HEK293 (cell line): ENCODE results near the gene RPL27.
A peak's percentile ranks its signal among the peaks of the same experiment; 100 is the strongest.

Experiments used
- CTCF ChIA-PET: fragments of 350-600 bp; formaldehyde crosslinking; extraction: SDS; loops from one replicate; lab custom pipeline; 2021; ENCODE audit warnings: antibody characterized with exemption; lab: Yijun Ruan, JAX
- POLR2A ChIA-PET: fragments of 300-600 bp; formaldehyde crosslinking; extraction: SDS; loops from one replicate; lab custom pipeline; 2020; ENCODE audit warnings: antibody characterized with exemption, inconsistent platforms; lab: Yijun Ruan, JAX
- H3K27ac ChIP-seq: fragments of 200-500 bp; sonication (Bioruptor generic); 2 replicates; pipeline ENCODE4 v1.5.1; 2014; ENCODE audit warnings: low read depth, low read length, control low read depth, inconsistent platforms; ENCODE audit errors: extremely low read depth
- H3K36me3 ChIP-seq, 2 experiments: fragments of 200-500 bp in 1 of 2; sonication (Bioruptor generic) in 1 of 2; 1 replicate in 1 of 2; 2 replicates in 1 of 2; pipeline ENCODE4 v1.5.1; 2014 to 2017; ENCODE audit warnings: inconsistent platforms in 2 of 2, low read length in 2 of 2; ENCODE audit not compliant: control insufficient read depth in 2 of 2, insufficient read depth in 1 of 2
- H3K4me1 ChIP-seq: fragments of 200-500 bp; sonication (Bioruptor generic); 2 replicates; pipeline ENCODE4 v1.5.1; 2014; ENCODE audit warnings: mild to moderate bottlenecking, low read length, inconsistent platforms; ENCODE audit not compliant: control insufficient read depth, insufficient read depth
- H3K4me3 ChIP-seq: 2 replicates; pipeline ENCODE4 v1.5.1; 2011; ENCODE audit warnings: low read depth, mild to moderate bottlenecking, control low read depth, low read length, moderate library complexity
- H3K9me3 ChIP-seq: fragments of 200-500 bp; sonication (Bioruptor generic); 2 replicates; pipeline ENCODE4 v1.5.1; 2014; ENCODE audit warnings: low read depth, low read length, inconsistent platforms; ENCODE audit not compliant: control insufficient read depth, insufficient read depth
- BCL11A ChIP-seq: fragments of 450-650 bp; formaldehyde crosslinking; IDR thresholded peaks from 2 replicates; pipeline ENCODE4 v1.5.1; 2016; ENCODE audit warnings: low read depth, missing biosample characterization, missing genetic modification characterization
- CTCF ChIP-seq: fragments of 450-650 bp; formaldehyde crosslinking; IDR thresholded peaks from 2 replicates; pipeline ENCODE4 v1.5.1; 2016; ENCODE audit warnings: missing biosample characterization, missing genetic modification characterization
- GLIS1 ChIP-seq: fragments of 450-650 bp; formaldehyde crosslinking; IDR thresholded peaks from 2 replicates; pipeline ENCODE4 v1.5.1; 2016; ENCODE audit warnings: missing biosample characterization, missing genetic modification characterization
- HOXA7 ChIP-seq: sonication (generic); formaldehyde crosslinking; IDR thresholded peaks from 2 replicates; pipeline ENCODE4 v1.8.1; 2022; ENCODE audit warnings: missing genetic modification reagents, borderline replicate concordance
- IKZF3 ChIP-seq: fragments of 450-650 bp; IDR thresholded peaks from 2 replicates; pipeline ENCODE4 v1.5.0; 2018; ENCODE audit warnings: missing biosample characterization, mild to moderate bottlenecking, missing genetic modification characterization, moderate library complexity
- KLF1 ChIP-seq: fragments of 450-650 bp; formaldehyde crosslinking; IDR thresholded peaks from 2 replicates; pipeline ENCODE4 v1.5.1; 2016; ENCODE audit warnings: missing biosample characterization, missing genetic modification characterization
- OVOL3 ChIP-seq: fragments of 450-650 bp; formaldehyde crosslinking; IDR thresholded peaks from 2 replicates; pipeline ENCODE4 v1.5.1; 2016; ENCODE audit warnings: missing biosample characterization, missing genetic modification characterization
- SALL2 ChIP-seq: fragments of 450-650 bp; formaldehyde crosslinking; IDR thresholded peaks from 2 replicates; pipeline ENCODE4 v1.5.0; 2017; ENCODE audit warnings: missing biosample characterization, mild to moderate bottlenecking, missing genetic modification characterization, borderline replicate concordance
- TRIM28 ChIP-seq: IDR thresholded peaks from 2 replicates; pipeline ENCODE4 v1.6.1; 2011; ENCODE audit warnings: low read length, control low read depth, borderline replicate concordance
- ZBTB1 ChIP-seq: fragments of 450-650 bp; formaldehyde crosslinking; IDR thresholded peaks from 2 replicates; pipeline ENCODE4 v1.5.1; 2016; ENCODE audit warnings: missing biosample characterization, missing genetic modification characterization
- ZBTB21 ChIP-seq: fragments of 450-650 bp; formaldehyde crosslinking; IDR thresholded peaks from 2 replicates; pipeline ENCODE4 v1.5.1; 2017; ENCODE audit warnings: missing biosample characterization, missing genetic modification characterization
- ZEB2 ChIP-seq: fragments of 450-650 bp; formaldehyde crosslinking; IDR thresholded peaks from 2 replicates; pipeline ENCODE4 v1.5.1; 2016; ENCODE audit warnings: missing biosample characterization, missing genetic modification characterization
- ZNF140 ChIP-seq: fragments of 450-650 bp; formaldehyde crosslinking; IDR thresholded peaks from 2 replicates; pipeline ENCODE4 v1.5.1; 2016; ENCODE audit warnings: missing biosample characterization, missing genetic modification characterization
- ZNF184 ChIP-seq: fragments of 450-650 bp; IDR thresholded peaks from 2 replicates; pipeline ENCODE4 v1.5.1; 2018; ENCODE audit warnings: missing biosample characterization, mild to moderate bottlenecking, missing genetic modification characterization
- ZNF19 ChIP-seq: fragments of 450-650 bp; formaldehyde crosslinking; IDR thresholded peaks from 2 replicates; pipeline ENCODE4; 2016; ENCODE audit warnings: missing biosample characterization, missing genetic modification characterization, low read depth
- ZNF211 ChIP-seq: fragments of 450-650 bp; formaldehyde crosslinking; IDR thresholded peaks from 2 replicates; pipeline ENCODE4 v1.5.1; 2016; ENCODE audit warnings: low read depth, missing biosample characterization, missing genetic modification characterization
- ZNF239 ChIP-seq: fragments of 450-650 bp; formaldehyde crosslinking; IDR thresholded peaks from 2 replicates; pipeline ENCODE4 v1.5.1; 2016; ENCODE audit warnings: missing biosample characterization, missing genetic modification characterization
- ZNF24 ChIP-seq: fragments of 450-650 bp; formaldehyde crosslinking; IDR thresholded peaks from 2 replicates; pipeline ENCODE4 v1.5.1; 2016; ENCODE audit warnings: missing biosample characterization, missing genetic modification characterization
- ZNF510 ChIP-seq: fragments of 450-650 bp; formaldehyde crosslinking; IDR thresholded peaks from 2 replicates; pipeline ENCODE4 v1.5.1; 2018; ENCODE audit warnings: mild to moderate bottlenecking, missing genetic modification characterization, missing biosample characterization; ENCODE audit not compliant: insufficient replicate concordance
- ZNF521 ChIP-seq: fragments of 450-650 bp; formaldehyde crosslinking; IDR thresholded peaks from 2 replicates; pipeline ENCODE4 v1.5.1; 2017; ENCODE audit warnings: missing biosample characterization, mild to moderate bottlenecking, missing genetic modification characterization
- ZNF544 ChIP-seq: fragments of 450-650 bp; formaldehyde crosslinking; IDR thresholded peaks from 2 replicates; pipeline ENCODE4 v1.5.0; 2017; ENCODE audit warnings: missing biosample characterization, missing genetic modification characterization
- ZNF621 ChIP-seq: fragments of 450-650 bp; formaldehyde crosslinking; IDR thresholded peaks from 2 replicates; pipeline ENCODE4 v1.5.1; 2017; ENCODE audit warnings: missing biosample characterization, missing genetic modification characterization
- ZNF658 ChIP-seq: fragments of 450-650 bp; formaldehyde crosslinking; IDR thresholded peaks from 2 replicates; pipeline ENCODE4; 2016; ENCODE audit warnings: missing biosample characterization, missing genetic modification characterization
- ZNF677 ChIP-seq: fragments of 450-650 bp; IDR thresholded peaks from 2 replicates; pipeline ENCODE4 v1.5.0; 2018; ENCODE audit warnings: missing biosample characterization, mild to moderate bottlenecking, missing genetic modification characterization, moderate library complexity
- ZNF701 ChIP-seq: fragments of 450-650 bp; formaldehyde crosslinking; IDR thresholded peaks from 2 replicates; pipeline ENCODE4 v1.5.1; 2016; ENCODE audit warnings: missing biosample characterization, missing genetic modification characterization
- ZSCAN23 ChIP-seq: fragments of 450-650 bp; formaldehyde crosslinking; IDR thresholded peaks from 2 replicates; pipeline ENCODE4 v1.5.1; 2016; ENCODE audit warnings: missing biosample characterization, missing genetic modification characterization
- ZSCAN30 ChIP-seq: fragments of 450-650 bp; IDR thresholded peaks from 2 replicates; pipeline ENCODE4 v1.5.1; 2018; ENCODE audit warnings: missing biosample characterization, mild to moderate bottlenecking, missing genetic modification characterization, moderate library complexity
- TF ChIP-seq, protein P1 (sequence below): fragments of 450-650 bp; formaldehyde crosslinking; IDR thresholded peaks from 2 replicates; pipeline ENCODE4 v1.5.1; 2016; ENCODE audit warnings: missing biosample characterization, missing genetic modification characterization
- TF ChIP-seq, protein P2 (sequence below): fragments of 450-650 bp; formaldehyde crosslinking; IDR thresholded peaks from 2 replicates; pipeline ENCODE4 v1.5.1; 2016; ENCODE audit warnings: missing biosample characterization, missing genetic modification characterization
- TF ChIP-seq, protein P3 (sequence below): sonication (generic); formaldehyde crosslinking; IDR thresholded peaks from 2 replicates; pipeline ENCODE4 v1.8.1; 2022; ENCODE audit warnings: mild to moderate bottlenecking, moderate library complexity, missing genetic modification reagents
- TF ChIP-seq, protein P4 (sequence below): fragments of 450-650 bp; formaldehyde crosslinking; IDR thresholded peaks from 2 replicates; pipeline ENCODE4 v1.5.1; 2017; ENCODE audit warnings: missing biosample characterization, mild to moderate bottlenecking, missing genetic modification characterization, moderate library complexity

RPL27 gene

GRCh38 chr17:42997984-42998938 lies at the start of gene RPL27:
RPL27 (plus strand) TSS chr17:42998419; CDS start chr17:42998751, 332 bp downstream.
- ChIA-PET CTCF (interaction anchor here (0.5 to 2.5 kb wide), 33 partner anchors 8 to 486 kb away, joined by 3 to 18 read pairs (median 4); partner anchors contain the start of genes AARSD1, AOC2, ARL4D and DHX8), POLR2A (interaction anchor here (0.6 to 3.4 kb wide), 55 partner anchors 9 to 1187 kb away, joined by 3 to 36 read pairs (median 7); partner anchors contain the start of genes AARSD1, AOC2, AOC3 and ARL4D)
- peak within 1 kb of the TSS; percentile 64 for H3K4me3 ChIP-seq
- H3K36me3 ChIP-seq: peaks cover 43 to 55% of the 10 kb centered on the region in 2 experiments
- peak within 1 kb of the TSS; percentile 99 for H3K27ac ChIP-seq
- peaks cover 12% of the 10 kb centered on the region for H3K4me1 ChIP-seq
- no peaks in the 10 kb centered on the region for H3K9me3 ChIP-seq
- TF ChIP-seq ZNF621 (tag by site-specific recombination): no peak
- TF ChIP-seq TRIM28: peak; percentile 97
- TF ChIP-seq ZNF211 (tag by site-specific recombination): no peak
- TF ChIP-seq OVOL3: peak; percentile 39; the same call in 1 of the 2 replicates
- TF ChIP-seq ZBTB1 (tag by site-specific recombination): no peak
- no peak for TF ChIP-seq HOXA7
- TF ChIP-seq SALL2 (tag by site-specific recombination): no peak
- TF ChIP-seq ZNF184: peak; percentile 80
- peak; percentile 94 for TF ChIP-seq CTCF (tag by site-specific recombination)
- no peak for TF ChIP-seq ZNF677 (tag by site-specific recombination)
- peak; percentile 98 for TF ChIP-seq ZNF24 (tag by site-specific recombination)
- peak; percentile 97 for TF ChIP-seq ZSCAN30 (tag by site-specific recombination)
- TF ChIP-seq, protein P1, sequence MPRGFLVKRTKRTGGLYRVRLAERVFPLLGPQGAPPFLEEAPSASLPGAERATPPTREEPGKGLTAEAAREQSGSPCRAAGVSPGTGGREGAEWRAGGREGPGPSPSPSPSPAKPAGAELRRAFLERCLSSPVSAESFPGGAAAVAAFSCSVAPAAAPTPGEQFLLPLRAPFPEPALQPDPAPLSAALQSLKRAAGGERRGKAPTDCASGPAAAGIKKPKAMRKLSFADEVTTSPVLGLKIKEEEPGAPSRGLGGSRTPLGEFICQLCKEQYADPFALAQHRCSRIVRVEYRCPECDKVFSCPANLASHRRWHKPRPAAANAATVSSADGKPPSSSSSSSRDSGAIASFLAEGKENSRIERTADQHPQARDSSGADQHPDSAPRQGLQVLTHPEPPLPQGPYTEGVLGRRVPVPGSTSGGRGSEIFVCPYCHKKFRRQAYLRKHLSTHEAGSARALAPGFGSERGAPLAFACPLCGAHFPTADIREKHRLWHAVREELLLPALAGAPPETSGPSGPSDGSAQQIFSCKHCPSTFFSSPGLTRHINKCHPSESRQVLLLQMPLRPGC (tag by site-specific recombination): peak; percentile 98
- TF ChIP-seq ZEB2 (tag by site-specific recombination): peak; percentile 96
- TF ChIP-seq KLF1 (tag by site-specific recombination): peak; percentile 99
- TF ChIP-seq ZNF510: no peak
- TF ChIP-seq ZSCAN23 (tag by site-specific recombination): peak; percentile 93
- TF ChIP-seq ZNF19 (tag by site-specific recombination): no peak
- no peak for TF ChIP-seq ZNF521 (tag by site-specific recombination)
- TF ChIP-seq, protein P2, sequence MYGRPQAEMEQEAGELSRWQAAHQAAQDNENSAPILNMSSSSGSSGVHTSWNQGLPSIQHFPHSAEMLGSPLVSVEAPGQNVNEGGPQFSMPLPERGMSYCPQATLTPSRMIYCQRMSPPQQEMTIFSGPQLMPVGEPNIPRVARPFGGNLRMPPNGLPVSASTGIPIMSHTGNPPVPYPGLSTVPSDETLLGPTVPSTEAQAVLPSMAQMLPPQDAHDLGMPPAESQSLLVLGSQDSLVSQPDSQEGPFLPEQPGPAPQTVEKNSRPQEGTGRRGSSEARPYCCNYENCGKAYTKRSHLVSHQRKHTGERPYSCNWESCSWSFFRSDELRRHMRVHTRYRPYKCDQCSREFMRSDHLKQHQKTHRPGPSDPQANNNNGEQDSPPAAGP (tag by site-specific recombination): peak; percentile 100
- no peak for TF ChIP-seq ZNF140 (tag by site-specific recombination)
- TF ChIP-seq, protein P3, sequence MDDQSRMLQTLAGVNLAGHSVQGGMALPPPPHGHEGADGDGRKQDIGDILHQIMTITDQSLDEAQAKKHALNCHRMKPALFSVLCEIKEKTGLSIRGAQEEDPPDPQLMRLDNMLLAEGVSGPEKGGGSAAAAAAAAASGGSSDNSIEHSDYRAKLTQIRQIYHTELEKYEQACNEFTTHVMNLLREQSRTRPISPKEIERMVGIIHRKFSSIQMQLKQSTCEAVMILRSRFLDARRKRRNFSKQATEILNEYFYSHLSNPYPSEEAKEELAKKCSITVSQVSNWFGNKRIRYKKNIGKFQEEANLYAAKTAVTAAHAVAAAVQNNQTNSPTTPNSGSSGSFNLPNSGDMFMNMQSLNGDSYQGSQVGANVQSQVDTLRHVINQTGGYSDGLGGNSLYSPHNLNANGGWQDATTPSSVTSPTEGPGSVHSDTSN (CRISPR knock-in tag): 0 out of 2 replicates have a peak, but pooled peaks have one; percentile 17
- no peak for TF ChIP-seq ZNF658 (tag by site-specific recombination)
- peak; percentile 78 for TF ChIP-seq BCL11A (tag by site-specific recombination)
- peak; percentile 95 for TF ChIP-seq ZBTB21 (tag by site-specific recombination)
- TF ChIP-seq, protein P4, sequence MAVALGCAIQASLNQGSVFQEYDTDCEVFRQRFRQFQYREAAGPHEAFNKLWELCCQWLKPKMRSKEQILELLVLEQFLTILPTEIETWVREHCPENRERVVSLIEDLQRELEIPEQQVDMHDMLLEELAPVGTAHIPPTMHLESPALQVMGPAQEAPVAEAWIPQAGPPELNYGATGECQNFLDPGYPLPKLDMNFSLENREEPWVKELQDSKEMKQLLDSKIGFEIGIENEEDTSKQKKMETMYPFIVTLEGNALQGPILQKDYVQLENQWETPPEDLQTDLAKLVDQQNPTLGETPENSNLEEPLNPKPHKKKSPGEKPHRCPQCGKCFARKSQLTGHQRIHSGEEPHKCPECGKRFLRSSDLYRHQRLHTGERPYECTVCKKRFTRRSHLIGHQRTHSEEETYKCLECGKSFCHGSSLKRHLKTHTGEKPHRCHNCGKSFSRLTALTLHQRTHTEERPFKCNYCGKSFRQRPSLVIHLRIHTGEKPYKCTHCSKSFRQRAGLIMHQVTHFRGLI (tag by site-specific recombination): peak; percentile 86
- no peak for TF ChIP-seq ZNF239 (tag by site-specific recombination)
- TF ChIP-seq ZNF544 (tag by site-specific recombination): no peak
- peak; percentile 58; the same call in 1 of the 2 replicates for TF ChIP-seq GLIS1 (tag by site-specific recombination)
- peak; percentile 96 for TF ChIP-seq IKZF3 (tag by site-specific recombination)
- TF ChIP-seq ZNF701 (tag by site-specific recombination): no peak
